HepG2 (cell line): ENCODE measurements around the gene HPD. TPM values are rescaled to one million over a fixed set of nuclear protein-coding genes. Genes with fewer than 3 reads are reported as not detected.

Experiments
- AGO2 ChIP-seq: fragments of 200-400 bp; formaldehyde crosslinking; optimal IDR thresholded peaks from 2 replicates; pipeline ENCODE3; 2017; ENCODE audit warnings: mild to moderate bottlenecking, low read depth, low read length, moderate library complexity
- CCDC6 ChIP-seq: sonication (generic); formaldehyde crosslinking; IDR thresholded peaks from 2 replicates; pipeline ENCODE4 v1.8.1; 2022; ENCODE audit warnings: mild to moderate bottlenecking, missing genetic modification reagents, moderate library complexity
- DBP ChIP-seq: sonication (generic); formaldehyde crosslinking; IDR thresholded peaks from 2 replicates; pipeline ENCODE4 v1.4.0; 2020; ENCODE audit warnings: missing genetic modification reagents; ENCODE audit errors: not compliant biosample characterization
- EED ChIP-seq: sonication (generic); formaldehyde crosslinking; IDR thresholded peaks from 2 replicates; pipeline ENCODE4 v1.5.0; 2020; ENCODE audit warnings: mild to moderate bottlenecking, missing genetic modification reagents
- FOSL2 ChIP-seq: sonication (generic); formaldehyde crosslinking; IDR thresholded peaks from 2 replicates; pipeline ENCODE4 v1.4.0; 2020; ENCODE audit warnings: missing genetic modification reagents
- MED1 ChIP-seq: sonication (generic); formaldehyde crosslinking; IDR thresholded peaks from 2 replicates; pipeline ENCODE4 v1.4.0; 2020; ENCODE audit warnings: missing genetic modification reagents
- NFE2 ChIP-seq: sonication (generic); formaldehyde crosslinking; IDR thresholded peaks from 2 replicates; pipeline ENCODE4 v1.4.0; 2020; ENCODE audit warnings: missing genetic modification reagents
- NFE2L1 ChIP-seq: sonication (generic); formaldehyde crosslinking; IDR thresholded peaks from 2 replicates; pipeline ENCODE4 v1.4.0; 2020; ENCODE audit warnings: missing genetic modification reagents, mild to moderate bottlenecking, borderline replicate concordance
- NONO ChIP-seq, 2 experiments: fragments of 450-650 bp in 1 of 2; sonication (generic) in 1 of 2; formaldehyde crosslinking in 1 of 2; IDR thresholded peaks in 1 of 2; conservative IDR thresholded peaks in 1 of 2; 2 replicates each; pipeline versions ENCODE4 v1.6.1 to v1.8.0; 2017 to 2022; ENCODE audit warnings: mild to moderate bottlenecking in 1 of 2, missing genetic modification reagents in 1 of 2, moderate library complexity in 1 of 2
- POLR2AphosphoS5 ChIP-seq: IDR thresholded peaks from 2 replicates; pipeline ENCODE4 v1.6.1; 2012; ENCODE audit warnings: low read depth, low read length
- RBM22 ChIP-seq: fragments of 200-400 bp; formaldehyde crosslinking; optimal IDR thresholded peaks from 2 replicates; pipeline ENCODE3; 2017; ENCODE audit warnings: mild to moderate bottlenecking, low read length, moderate library complexity
- SOX13 ChIP-seq, 3 experiments: fragments of 450-650 bp in 1 of 3; sonication (generic) in 1 of 3; formaldehyde crosslinking in 1 of 3; IDR thresholded peaks in 2 of 3; conservative IDR thresholded peaks in 1 of 3; 2 replicates each; pipeline versions ENCODE4 v1.5.0 to v1.6.1; 2016 to 2020; ENCODE audit warnings: antibody characterized with exemption in 1 of 3, mild to moderate bottlenecking in 1 of 3, missing compliant biosample characterization in 1 of 3, missing genetic modification reagents in 1 of 3, moderate library complexity in 1 of 3
- SRSF4 ChIP-seq: fragments of 200-400 bp; formaldehyde crosslinking; IDR thresholded peaks from one replicate; pipeline ENCODE4 v1.6.1; 2018; ENCODE audit warnings: mild to moderate bottlenecking, low read depth, low read length, moderate library complexity; ENCODE audit not compliant: poor library complexity, severe bottlenecking
- SYNCRIP ChIP-seq: fragments of 200-400 bp; formaldehyde crosslinking; IDR thresholded peaks from 2 replicates; pipeline ENCODE4 v1.6.1; 2018; ENCODE audit warnings: mild to moderate bottlenecking, low read depth, low read length; ENCODE audit not compliant: insufficient read depth
- TCF12 ChIP-seq, 2 experiments: fragments of 450-650 bp in 1 of 2; sonication (generic) in 1 of 2; formaldehyde crosslinking in 1 of 2; IDR thresholded peaks; 2 replicates each; pipeline versions ENCODE4 v1.6.1 to v1.8.0; 2017 to 2022; ENCODE audit warnings: antibody characterized with exemption in 1 of 2, mild to moderate bottlenecking in 1 of 2, missing genetic modification reagents in 1 of 2, moderate library complexity in 1 of 2
- THAP11 ChIP-seq: IDR thresholded peaks from 2 replicates; pipeline ENCODE4 v1.6.1; 2016; ENCODE audit warnings: missing biosample characterization, missing genetic modification reagents
- ZBTB20 ChIP-seq: sonication (generic); formaldehyde crosslinking; IDR thresholded peaks from 2 replicates; pipeline ENCODE4 v1.8.1; 2023; ENCODE audit warnings: missing genetic modification reagents, low read depth, mild to moderate bottlenecking, borderline replicate concordance
- ZBTB7A ChIP-seq: sonication (generic); formaldehyde crosslinking; IDR thresholded peaks from 2 replicates; pipeline ENCODE4 v1.8.0; 2022; ENCODE audit warnings: mild to moderate bottlenecking, missing genetic modification reagents
- ZNF350 ChIP-seq: sonication (generic); formaldehyde crosslinking; IDR thresholded peaks from 2 replicates; pipeline ENCODE4 v1.4.0; 2020; ENCODE audit warnings: mild to moderate bottlenecking, low read depth, missing genetic modification reagents, borderline replicate concordance
- ZNF543 ChIP-seq: sonication (generic); formaldehyde crosslinking; IDR thresholded peaks from 2 replicates; pipeline ENCODE4 v1.4.0; 2020; ENCODE audit warnings: mild to moderate bottlenecking, missing genetic modification reagents
- ZNF674 ChIP-seq: sonication (generic); formaldehyde crosslinking; IDR thresholded peaks from 2 replicates; pipeline ENCODE4 v1.5.0; 2020; ENCODE audit warnings: low read depth, mild to moderate bottlenecking, missing genetic modification reagents
- ZNF788 ChIP-seq: sonication (generic); formaldehyde crosslinking; IDR thresholded peaks from 2 replicates; pipeline ENCODE4 v1.5.0; 2020; ENCODE audit warnings: mild to moderate bottlenecking, missing genetic modification reagents, borderline replicate concordance
- ZNF878 ChIP-seq: sonication (generic); formaldehyde crosslinking; IDR thresholded peaks from 2 replicates; pipeline ENCODE4 v1.8.1; 2023; ENCODE audit warnings: mild to moderate bottlenecking, missing genetic modification reagents, moderate library complexity
- polyA plus RNA-seq, 8 experiments: library from polyadenylated mRNA; depleted of rRNA in 3 of 8; stranded (reverse) in 7 of 8; unstranded in 1 of 8; fragments of >200 nt; fragmentation: Illumina TruSeq in 4 of 8; extraction: Trizol in 4 of 8; gene quantifications; 2 replicates each; pipeline versions ENCODE4 v1.2.1 to v1.2.3, GENCODE V29; 2011 to 2016; ENCODE audit warnings: low read depth in 4 of 8, missing spikeins in 1 of 8, mixed read lengths in 1 of 8; ENCODE audit not compliant: insufficient read depth in 1 of 8
- total RNA-seq, 5 experiments: library from RNA; depleted of rRNA; stranded (reverse); fragments of >200 nt; fragmentation: Illumina TruSeq; extraction: Trizol; gene quantifications; 2 replicates each; pipeline ENCODE4 v1.2.3, GENCODE V29; 2016; ENCODE audit warnings: low read depth in 1 of 5

HPD gene
- total and polyA plus RNA-seq, 2 of the 13 experiments (the other 11 are each of a cell fraction or from before 2014, with no cell fraction given): 120 to 195 TPM

DNA sequence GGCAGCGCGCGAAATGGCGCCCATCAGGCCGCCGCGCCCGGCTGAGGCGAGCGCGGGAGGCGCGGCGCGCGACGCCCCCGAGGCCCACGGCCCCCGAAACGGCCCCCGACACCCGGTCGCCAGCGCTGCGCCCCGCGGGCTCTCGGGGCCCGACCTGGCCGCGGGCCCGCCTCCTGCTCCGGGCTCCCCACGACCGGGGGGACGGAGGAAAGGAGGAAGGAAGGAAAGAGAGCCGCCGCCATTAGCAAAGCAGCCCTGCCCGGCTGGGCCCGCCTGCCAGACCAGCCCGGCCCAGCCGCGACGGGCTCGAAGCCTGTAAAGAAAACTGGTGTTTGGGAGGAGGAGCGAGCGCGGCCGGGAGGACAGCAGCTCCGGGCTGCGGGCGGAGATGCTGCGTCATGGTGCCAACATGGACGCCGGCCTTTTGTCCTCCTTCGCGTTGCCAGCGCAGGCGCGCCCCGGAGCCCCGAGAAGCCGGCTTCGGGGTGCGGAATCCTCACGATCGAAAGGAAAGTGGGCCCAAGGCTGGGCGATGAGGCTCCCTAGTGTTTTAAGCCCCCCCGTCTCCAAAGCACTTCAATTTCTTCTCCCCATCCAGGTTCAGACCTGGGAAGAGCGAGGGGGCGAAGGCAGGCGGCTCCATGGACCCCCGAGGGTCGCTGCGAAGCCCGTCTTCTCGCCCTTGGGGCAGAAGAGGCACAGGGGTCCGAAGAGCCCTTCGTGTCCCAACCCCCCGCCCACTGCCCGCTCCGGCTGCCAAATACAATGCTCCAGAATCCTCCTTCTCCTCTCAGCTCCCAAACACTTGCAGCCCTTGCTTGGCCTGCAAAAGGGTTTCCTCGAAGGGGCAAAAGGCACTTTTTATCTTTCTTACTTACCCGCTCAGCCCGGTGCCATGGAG lies 57.7 kb downstream of the HPD start (continued):
- TF ChIP-seq AGO2 (peak; percentile 98), SOX13 (IDR thresholded peaks at IDR 0.05) (no peak), SOX13 (CRISPR knock-in tag; conservative IDR thresholded peaks at IDR 0.05 in 1 of 2, IDR thresholded peaks at IDR 0.05 in 1 of 2) (0 out of 4 replicates have a peak, but pooled peaks of 1 of the 2 experiments have one; percentile 25), CCDC6 (CRISPR knock-in tag) (0 out of 2 replicates have a peak, but pooled peaks have one; percentile 17), ZBTB20 (CRISPR knock-in tag) (no peak), RBM22 (peak; percentile 56), SYNCRIP (no peak), ZBTB7A (CRISPR knock-in tag) (no peak), FOSL2 (CRISPR knock-in tag) (peak; percentile 34), THAP11 (CRISPR knock-in tag) (no peak), NFE2L1 (peak; percentile 96), MED1 (CRISPR knock-in tag) (no peak), SRSF4 (no peak), TCF12 (IDR thresholded peaks at IDR 0.05) (no peak), TCF12 (CRISPR knock-in tag; IDR thresholded peaks at IDR 0.05) (no peak), ZNF543 (no peak), ZNF350 (CRISPR knock-in tag) (peak; percentile 35; the same call in 1 of the 2 replicates), ZNF878 (CRISPR knock-in tag) (0 out of 2 replicates have a peak, but pooled peaks have one; percentile 44), POLR2AphosphoS5 (peak; percentile 33; the same call in 1 of the 2 replicates), NFE2 (CRISPR knock-in tag) (peak; percentile 72; the same call in 1 of the 2 replicates), ZNF788 (CRISPR knock-in tag) (no peak), DBP (CRISPR knock-in tag) (peak; percentile 24), NONO (IDR thresholded peaks at IDR 0.05) (no peak), NONO (CRISPR knock-in tag; conservative IDR thresholded peaks at IDR 0.05) (peak; percentile 41; the same call in 1 of the 2 replicates), EED (CRISPR knock-in tag) (no peak), ZNF674 (CRISPR knock-in tag) (0 out of 2 replicates have a peak, but pooled peaks have one; percentile 45)
